MM.1S (cell line): ENCODE data around the gene ZBTB12.

Experiments
- CTCF ChIP-seq: fragments of 300-600 bp; sonication (generic); IDR thresholded peaks from 2 replicates; pipeline ENCODE4 v1.5.1; 2016; ENCODE audit warnings: antibody characterized with exemption, low read length, mixed read lengths
- EZH2 ChIP-seq: fragments of 300-600 bp; sonication (generic); optimal IDR thresholded peaks from 2 replicates; pipeline ENCODE3; 2017; ENCODE audit warnings: low read depth, mild to moderate bottlenecking, antibody characterized with exemption, low read length, mixed read lengths
- EZH2phosphoT487 ChIP-seq: fragments of 300-600 bp; sonication (generic); IDR thresholded peaks from 2 replicates; pipeline ENCODE4 v1.6.1; 2018; ENCODE audit warnings: antibody characterized with exemption, low read length

GRCh38 chr6:31948753-31949413 lies 47.0 kb upstream of the ZBTB12 start:
- TF ChIP-seq CTCF = no peak
- TF ChIP-seq EZH2phosphoT487 = no peak
- TF ChIP-seq EZH2 = no peak
